CD14-positive monocyte (primary cell): Measurements from ENCODE around the gene TERT. TPM values are rescaled to one million over a fixed set of nuclear protein-coding genes. Genes with fewer than 3 reads are reported as not detected.

Source experiments
- DNase-seq, 3 donors: peaks; one replicate each; pipeline ENCODE4 v3.0.0-alpha.2; 2011 to 2022
- H2AFZ ChIP-seq: 2 replicates; pipeline ENCODE4 v1.6.0; 2012; ENCODE audit warnings: mild to moderate bottlenecking, low read depth, low read length, inconsistent platforms; ENCODE audit not compliant: insufficient read depth, poor library complexity, severe bottlenecking
- H3K27ac ChIP-seq, 2 donors: 1 replicate in 1 of 2; 2 replicates in 1 of 2; pipeline ENCODE4 v1.5.1; 2012 to 2013; ENCODE audit warnings: low read length in 2 of 2, control low read depth in 1 of 2, inconsistent platforms in 1 of 2, low read depth in 1 of 2, mild to moderate bottlenecking in 1 of 2
- H3K27me3 ChIP-seq, 2 donors: one replicate each; pipeline versions ENCODE4 v1.6.0 to v1.6.1; 2011 to 2013; ENCODE audit warnings: low read length in 2 of 2; ENCODE audit not compliant: control insufficient read depth in 2 of 2, insufficient read depth in 2 of 2
- H3K36me3 ChIP-seq, 2 donors: replicated peaks in 1 of 2; 1 replicate in 1 of 2; 2 replicates in 1 of 2; pipeline versions ENCODE4 v1.5.1 to v1.6.1; 2012 to 2013; ENCODE audit warnings: low read length in 2 of 2, control low read depth in 1 of 2, inconsistent platforms in 1 of 2, mild to moderate bottlenecking in 1 of 2; ENCODE audit not compliant: insufficient read depth in 2 of 2, control insufficient read depth in 1 of 2
- H3K4me1 ChIP-seq, 2 donors: 1 replicate in 1 of 2; 2 replicates in 1 of 2; pipeline versions ENCODE4 v1.5.1 to v1.6.1; 2012 to 2013; ENCODE audit warnings: low read length in 2 of 2, control low read depth in 1 of 2, inconsistent platforms in 1 of 2, mild to moderate bottlenecking in 1 of 2, moderate library complexity in 1 of 2; ENCODE audit not compliant: insufficient read depth in 2 of 2, control insufficient read depth in 1 of 2
- H3K4me2 ChIP-seq: replicated peaks from 2 replicates; pipeline ENCODE3; 2012; ENCODE audit warnings: low read length, moderate library complexity, mild to moderate bottlenecking; ENCODE audit not compliant: poor library complexity, severe bottlenecking; ENCODE audit errors: extremely low read depth
- H3K4me3 ChIP-seq, 3 experiments: fragments of 200-600 bp in 1 of 3; sonication (generic) in 1 of 3; replicated peaks in 1 of 3; 1 replicate in 2 of 3; 2 replicates in 1 of 3; pipeline ENCODE4 v1.5.1; 2011 to 2013; ENCODE audit warnings: low read length in 3 of 3, mild to moderate bottlenecking in 3 of 3, control low read depth in 2 of 3, low read depth in 2 of 3, inconsistent platforms in 1 of 3, moderate library complexity in 1 of 3
- H3K79me2 ChIP-seq: 2 replicates; pipeline ENCODE4 v1.6.0; 2012; ENCODE audit warnings: mild to moderate bottlenecking, control low read depth, inconsistent platforms, low read length, moderate library complexity; ENCODE audit not compliant: insufficient read depth
- H3K9ac ChIP-seq: 2 replicates; pipeline ENCODE4 v1.6.0; 2017; ENCODE audit warnings: low read length, mild to moderate bottlenecking; ENCODE audit not compliant: insufficient read depth, poor library complexity, severe bottlenecking
- H3K9me3 ChIP-seq, 2 donors: replicated peaks in 1 of 2; 1 replicate in 1 of 2; 2 replicates in 1 of 2; pipeline versions ENCODE4 v1.5.1 to v1.6.1; 2012 to 2013; ENCODE audit warnings: low read length in 2 of 2, control low read depth in 1 of 2; ENCODE audit not compliant: control insufficient read depth in 1 of 2, insufficient read depth in 1 of 2
- H4K20me1 ChIP-seq: 2 replicates; pipeline ENCODE4 v1.6.0; 2012; ENCODE audit warnings: mild to moderate bottlenecking, low read length, control low read depth, moderate library complexity; ENCODE audit not compliant: insufficient read depth
- H3K27ac Mint-ChIP-seq, 7 donors: one replicate each; pipeline ENCODE4 v1.8.0; 2020; ENCODE audit warnings: mild to moderate bottlenecking in 7 of 7, mixed read lengths in 7 of 7, moderate library complexity in 6 of 7, inconsistent platforms in 2 of 7
- H3K27me3 Mint-ChIP-seq, 3 donors: one replicate each; pipeline ENCODE4 v1.8.0; 2021 to 2022; ENCODE audit warnings: low read depth in 3 of 3, mild to moderate bottlenecking in 3 of 3, mixed read lengths in 3 of 3, moderate library complexity in 3 of 3, inconsistent platforms in 1 of 3
- H3K36me3 Mint-ChIP-seq, 2 donors: one replicate each; pipeline ENCODE4 v1.8.0; 2020; ENCODE audit warnings: mixed read lengths in 2 of 2, inconsistent platforms in 1 of 2, mild to moderate bottlenecking in 1 of 2
- H3K4me1 Mint-ChIP-seq: one replicate; pipeline ENCODE4 v1.8.0; 2020; ENCODE audit warnings: mild to moderate bottlenecking, mixed read lengths
- H3K4me3 Mint-ChIP-seq, 2 donors: one replicate each; pipeline ENCODE4 v1.8.0; 2020; ENCODE audit warnings: mild to moderate bottlenecking in 2 of 2, mixed read lengths in 2 of 2, moderate library complexity in 1 of 2
- H3K9me3 Mint-ChIP-seq, 7 donors: one replicate each; pipeline ENCODE4 v1.8.0; 2020 to 2022; ENCODE audit warnings: mixed read lengths in 7 of 7, mild to moderate bottlenecking in 6 of 7, moderate library complexity in 6 of 7, inconsistent platforms in 2 of 7
- WGBS: methylation state at CpG from one replicate; pipeline ENCODE4 v1.1.5; 2013; ENCODE audit warnings: missing lambda C conversion rate; ENCODE audit not compliant: insufficient coverage; 5-methylcytosine and 5-hydroxymethylcytosine counted together
- intact Hi-C, 2 donors: fragments of 100-400 bp; cut with micrococcal nuclease; formaldehyde crosslinking; loops; one replicate each; pipeline versions ENCODE4 v1.15.0 to v1.15.1; 2023
- polyA plus RNA-seq, 3 donors: library from polyadenylated mRNA; depleted of rRNA in 1 of 3; unstranded in 2 of 3; stranded (reverse) in 1 of 3; fragments of 300-500 nt in 2 of 3; fragments of >200 nt in 1 of 3; fragmentation: Illumina TruSeq in 2 of 3; gene quantifications; 1 replicate in 2 of 3; 2 replicates in 1 of 3; pipeline ENCODE4 v1.2.3, GENCODE V29; 2012 to 2021
- small RNA-seq: library from RNA; depleted of rRNA; stranded (forward); fragments of <200 nt; gene quantifications from one replicate; pipeline ENCODE3, GENCODE V24; 2012; ENCODE audit warnings: low read depth; ENCODE audit not compliant: insufficient read length
- TF ChIP-seq, protein P1 (sequence below): fragments of 200-600 bp; IDR thresholded peaks from one replicate; pipeline ENCODE4 v1.8.0; 2022; ENCODE audit warnings: antibody characterized with exemption, mild to moderate bottlenecking

TERT gene
- polyA plus RNA-seq, 3 donors: not detected

DNA sequence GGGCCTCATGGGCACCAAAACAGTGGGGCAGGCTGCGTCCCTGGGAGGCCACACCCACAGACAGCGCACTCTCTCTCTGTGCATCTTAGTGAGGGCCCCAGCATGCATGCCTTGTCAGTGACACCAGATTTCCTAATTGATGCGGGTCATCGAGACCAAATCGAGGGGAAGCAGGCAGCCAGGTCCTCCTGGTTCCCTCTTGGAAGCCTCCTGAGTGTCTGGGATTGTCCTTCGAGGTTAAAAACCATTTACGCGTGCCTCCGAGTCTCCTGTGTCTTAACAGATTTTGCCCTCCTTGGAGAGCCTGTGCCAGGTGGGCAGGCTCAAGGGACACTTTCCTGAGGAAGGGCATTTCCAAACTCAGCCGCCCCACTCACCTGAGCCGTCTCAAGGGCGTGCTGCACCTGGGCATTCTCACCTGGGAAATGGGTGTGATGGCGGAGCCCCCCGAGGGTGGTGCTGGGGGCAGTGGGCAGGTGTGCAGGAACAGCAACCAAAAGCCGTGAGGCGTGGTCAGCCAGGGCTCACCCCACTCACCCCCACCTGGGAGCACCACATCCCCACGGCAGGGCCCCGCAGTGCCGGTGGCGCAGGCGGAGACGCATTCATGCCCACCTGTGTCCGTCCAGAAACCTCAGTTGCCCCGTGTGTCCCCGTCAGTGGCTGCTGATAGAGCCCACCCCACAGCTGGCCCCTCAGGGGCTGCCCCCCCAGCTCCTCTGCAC, 90.7 kb downstream of the TERT start:
- 85% methylated on average over 21 of the region's 25 CpGs for WGBS
- intact Hi-C loops: no loop called here

GRCh38 chr5:1203311-1203967, 91.4 kb downstream of the TERT start:
- DNase-seq: no peak
- peaks cover 3 to 4% (median 3%) of the 10 kb centered on the region in 3 donors for H3K27me3 Mint-ChIP-seq

More for the DNA sequence above, 90.7 kb downstream of the TERT start:
- no peaks in the 10 kb centered on the region for H3K36me3 ChIP-seq
- H3K4me3 ChIP-seq: no peak overlapping the region
- Mint-ChIP-seq H3K4me1 (no peaks in the 10 kb centered on the region), H3K27ac (no peak overlapping the region), H3K36me3 (no peaks in the 10 kb centered on the region), H3K27me3 (peaks cover 3 to 4% (median 3%) of the 10 kb centered on the region in 3 donors), H3K9me3 (peaks cover 0 to 1% (median 0%) of the 10 kb centered on the region in 7 donors), H3K4me3 (no peak overlapping the region)
- TF ChIP-seq, protein P1, sequence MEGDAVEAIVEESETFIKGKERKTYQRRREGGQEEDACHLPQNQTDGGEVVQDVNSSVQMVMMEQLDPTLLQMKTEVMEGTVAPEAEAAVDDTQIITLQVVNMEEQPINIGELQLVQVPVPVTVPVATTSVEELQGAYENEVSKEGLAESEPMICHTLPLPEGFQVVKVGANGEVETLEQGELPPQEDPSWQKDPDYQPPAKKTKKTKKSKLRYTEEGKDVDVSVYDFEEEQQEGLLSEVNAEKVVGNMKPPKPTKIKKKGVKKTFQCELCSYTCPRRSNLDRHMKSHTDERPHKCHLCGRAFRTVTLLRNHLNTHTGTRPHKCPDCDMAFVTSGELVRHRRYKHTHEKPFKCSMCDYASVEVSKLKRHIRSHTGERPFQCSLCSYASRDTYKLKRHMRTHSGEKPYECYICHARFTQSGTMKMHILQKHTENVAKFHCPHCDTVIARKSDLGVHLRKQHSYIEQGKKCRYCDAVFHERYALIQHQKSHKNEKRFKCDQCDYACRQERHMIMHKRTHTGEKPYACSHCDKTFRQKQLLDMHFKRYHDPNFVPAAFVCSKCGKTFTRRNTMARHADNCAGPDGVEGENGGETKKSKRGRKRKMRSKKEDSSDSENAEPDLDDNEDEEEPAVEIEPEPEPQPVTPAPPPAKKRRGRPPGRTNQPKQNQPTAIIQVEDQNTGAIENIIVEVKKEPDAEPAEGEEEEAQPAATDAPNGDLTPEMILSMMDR: no peak
- H4K20me1 ChIP-seq: no peaks in the 10 kb centered on the region
- no peaks in the 10 kb centered on the region for H3K79me2 ChIP-seq
- H3K9ac ChIP-seq: no peak overlapping the region
- no peak for DNase-seq
- no peaks in the 10 kb centered on the region for H3K4me1 ChIP-seq
- no peaks in the 10 kb centered on the region for H3K9me3 ChIP-seq
- H3K27me3 ChIP-seq: no peaks in the 10 kb centered on the region
- H3K4me2 ChIP-seq: no peak overlapping the region
- no peak overlapping the region for H3K27ac ChIP-seq
- H2AFZ ChIP-seq: no peak overlapping the region

More at GRCh38 chr5:1203311-1203967, 91.4 kb downstream of the TERT start:
- TF ChIP-seq, protein P1: no peak
- intact Hi-C loops: no loop called here
- H3K27me3 ChIP-seq: no peaks in the 10 kb centered on the region
- Mint-ChIP-seq H3K27ac (no peak overlapping the region), H3K4me3 (no peak overlapping the region), H3K36me3 (no peaks in the 10 kb centered on the region), H3K9me3 (peaks cover 0 to 1% (median 0%) of the 10 kb centered on the region in 7 donors), H3K4me1 (no peaks in the 10 kb centered on the region)
- WGBS: 95% methylated on average over 24 of the region's 24 CpGs
- no peak overlapping the region for H2AFZ ChIP-seq
- H3K9me3 ChIP-seq: no peaks in the 10 kb centered on the region
- no peaks in the 10 kb centered on the region for H3K36me3 ChIP-seq
- no peaks in the 10 kb centered on the region for H3K79me2 ChIP-seq
- H4K20me1 ChIP-seq: no peaks in the 10 kb centered on the region
- no peaks in the 10 kb centered on the region for H3K4me1 ChIP-seq
- no peak overlapping the region for H3K27ac ChIP-seq
- H3K9ac ChIP-seq: no peak overlapping the region
- H3K4me3 ChIP-seq: no peak overlapping the region
- H3K4me2 ChIP-seq: no peak overlapping the region

Small RNA genes within 50 kb of the gene (small RNA-seq; reads per million reads assigned to genes)
- not detected for gene MIR4457

Other genes starting within 250 kb of the TERT start
- gene SLC12A7, start 183.0 kb downstream of the TERT start, polyA plus RNA-seq: 10 to 100 TPM in 2 of 3 donors, 1 to 10 TPM in 1; 8.2 to 31.2 (median 12.5) TPM
- not detected for gene SLC6A19, start 93.5 kb downstream of the TERT start, polyA plus RNA-seq
- gene SLC6A18, start 69.7 kb downstream of the TERT start, polyA plus RNA-seq: not detected
- 10 to 100 TPM; 14.1 to 76.2 (median 35.0) TPM for gene CLPTM1L, start 50.0 kb upstream of the TERT start, polyA plus RNA-seq
- gene SLC6A3, start 150.4 kb upstream of the TERT start, polyA plus RNA-seq: not detected
- gene LPCAT1, start 228.9 kb upstream of the TERT start, polyA plus RNA-seq: 10 to 100 TPM; 34.1 to 53.9 (median 34.8) TPM